C4-2B (cell line): Measurements from ENCODE around the gene TMEM263.

Source experiments
- H3K27ac ChIP-seq: fragments of 450-650 bp; 2 replicates; pipeline ENCODE4 v1.5.1; 2017
- CTCF ChIP-seq: fragments of 450-650 bp; conservative IDR thresholded peaks from 2 replicates; pipeline ENCODE4 v1.5.1; 2017; ENCODE audit warnings: mild to moderate bottlenecking
- ZFX ChIP-seq: fragments of 450-650 bp; IDR thresholded peaks from 2 replicates; pipeline ENCODE4 v1.6.1; 2017

Gene TMEM263

GRCh38 chr12:106971065-106971464, 15.4 kb downstream of the TMEM263 start:
- TF ChIP-seq CTCF = no peak
- TF ChIP-seq ZFX = no peak

GRCh38 chr12:106973545-106973944, 17.8 kb downstream of the TMEM263 start:
- no peak overlapping the region for H3K27ac ChIP-seq
- TF ChIP-seq CTCF (no peak), ZFX (no peak)

More at GRCh38 chr12:106971065-106971464, 15.4 kb downstream of the TMEM263 start:
- H3K27ac ChIP-seq = no peak overlapping the region

- H3K27ac ChIP-seq = no peak overlapping the region
- TF ChIP-seq ZFX = no peak
- TF ChIP-seq CTCF = no peak
Observed at GRCh38 chr12:106974511-106974910, 18.8 kb downstream of the TMEM263 start.

GRCh38 chr12:106975098-106975497, 19.4 kb downstream of the TMEM263 start:
- no peak overlapping the region for H3K27ac ChIP-seq
- TF ChIP-seq CTCF (no peak), ZFX (no peak)

- TF ChIP-seq ZFX (no peak), CTCF (no peak)
- no peak overlapping the region for H3K27ac ChIP-seq
Observed at GRCh38 chr12:106975993-106976658, 20.4 kb downstream of the TMEM263 start.

GRCh38 chr12:106976668-106977067, 21.0 kb downstream of the TMEM263 start:
- no peak overlapping the region for H3K27ac ChIP-seq
- TF ChIP-seq CTCF (no peak), ZFX (no peak)

- no peak overlapping the region for H3K27ac ChIP-seq
- TF ChIP-seq CTCF (no peak), ZFX (no peak)
Observed at GRCh38 chr12:106978035-106978800, 22.5 kb downstream of the TMEM263 start.
